Spleen (tissue), 11 donors: ENCODE data around the gene USP7. TPM values are rescaled to one million over a fixed set of nuclear protein-coding genes. Genes with fewer than 3 reads are reported as not detected.
A peak's percentile ranks its signal among the peaks of the same experiment; 100 is the strongest.
"Not testable (repeated sequence)": the region's sequence is repeated elsewhere in the genome, so short reads cannot be mapped to it uniquely, and the experiment has no call there.

Experiments
- DNase-seq: peaks from one replicate; pipeline ENCODE4 v3.0.0-alpha.2; 2020
- H3K27ac ChIP-seq, 8 donors: fragments of 200-600 bp; sonication (generic) in 7 of 8; 1 replicate in 4 of 8; 2 replicates in 4 of 8; pipeline versions ENCODE4 v1.5.0 to v1.8.0; 2016 to 2021; ENCODE audit warnings: inconsistent platforms in 4 of 8, mild to moderate bottlenecking in 4 of 8, moderate library complexity in 1 of 8
- H3K27me3 ChIP-seq, 7 donors: fragments of 200-600 bp; sonication (generic) in 6 of 7; replicated peaks in 1 of 7; 1 replicate in 4 of 7; 2 replicates in 3 of 7; pipeline versions ENCODE4 v1.5.0 to v1.8.0; 2016 to 2021; ENCODE audit warnings: inconsistent platforms in 3 of 7, mild to moderate bottlenecking in 1 of 7
- H3K36me3 ChIP-seq, 6 donors: fragments of 200-600 bp; sonication (generic) in 5 of 6; 1 replicate in 4 of 6; 2 replicates in 2 of 6; pipeline versions ENCODE4 v1.5.0 to v1.8.0; 2016 to 2021; ENCODE audit warnings: inconsistent platforms in 2 of 6
- H3K4me1 ChIP-seq, 6 donors: fragments of 200-600 bp; sonication (generic) in 5 of 6; 1 replicate in 3 of 6; 2 replicates in 3 of 6; pipeline versions ENCODE4 v1.5.0 to v1.8.0; 2016 to 2021; ENCODE audit warnings: inconsistent platforms in 3 of 6
- H3K4me3 ChIP-seq, 8 donors: fragments of 200-600 bp; sonication (generic) in 7 of 8; 1 replicate in 4 of 8; 2 replicates in 4 of 8; pipeline versions ENCODE4 v1.5.0 to v1.8.0; 2016 to 2021; ENCODE audit warnings: inconsistent platforms in 4 of 8, mild to moderate bottlenecking in 4 of 8, moderate library complexity in 2 of 8
- H3K9me3 ChIP-seq, 8 donors: fragments of 200-600 bp; sonication (generic) in 7 of 8; 1 replicate in 4 of 8; 2 replicates in 4 of 8; pipeline versions ENCODE4 v1.5.0 to v1.8.0; 2016 to 2021; ENCODE audit warnings: inconsistent platforms in 4 of 8
- CTCF ChIP-seq, 11 experiments: fragments of 200-600 bp in 7 of 11; fragments of 450-650 bp in 4 of 11; sonication (generic) in 4 of 11; IDR thresholded peaks in 8 of 11; conservative IDR thresholded peaks in 3 of 11; 1 replicate in 7 of 11; 2 replicates in 4 of 11; pipeline versions ENCODE4 v1.4.0 to v1.8.0; 2016 to 2021; ENCODE audit warnings: antibody characterized with exemption in 11 of 11, inconsistent platforms in 4 of 11, mild to moderate bottlenecking in 1 of 11
- POLR2A ChIP-seq, 3 donors: fragments of 450-650 bp; IDR thresholded peaks; one replicate each; pipeline ENCODE4 v1.5.1; 2017; ENCODE audit warnings: antibody characterized with exemption in 3 of 3, mild to moderate bottlenecking in 1 of 3
- POLR2AphosphoS5 ChIP-seq, 3 donors: sonication (generic); formaldehyde crosslinking; IDR thresholded peaks; one replicate each; pipeline ENCODE4 v1.5.1; 2017; ENCODE audit warnings: antibody characterized with exemption in 3 of 3
- WGBS, 5 donors: extraction: QIAGEN DNeasy Blood & Tissue Kit in 3 of 5; methylation state at CpG; one replicate each; pipeline versions ENCODE4 v1.1.5 to v1.1.7; 2013 to 2018; 5-methylcytosine and 5-hydroxymethylcytosine counted together
- intact Hi-C: fragments of 100-400 bp; cut with DNase I; formaldehyde crosslinking; loops from one replicate; pipeline ENCODE4 v1.15.0; 2023; ENCODE audit warnings: low total_unique reads
- polyA plus RNA-seq, 3 donors: library from polyadenylated mRNA; stranded (reverse); fragments of 200-250 nt; gene quantifications; one replicate each; pipeline ENCODE4 v1.2.1, GENCODE V29; 2013
- total RNA-seq, 7 donors: library from RNA; depleted of rRNA in 3 of 7; stranded (reverse); fragments of >200 nt in 3 of 7; fragmentation: NEBNext Ultra II Directional in 4 of 7; extraction: Animal tissue kit (Norgen Biotek cat#: 25700) in 4 of 7; gene quantifications; one replicate each; pipeline versions ENCODE4 v1.1.0 to v1.2.1, GENCODE V29; 2016 to 2021
- donor health status: healthy with polysubstance abuse.
- donor health status: DM: no; HTN: no; CAD: no; lungs with moderate emphysema.
- donor health status: DM: no; HTN: no; CAD: no.
- donor health status: Bipolar disorder and iron deficiency.
- donor health status: healthy.
- donor health status: DM: no; HTN: no; CAD: no.
- donor health status: DM: yes; HTN: yes; CAD: no.

The USP7 gene
- total and polyA plus RNA-seq, 10 donors, result 26.1 to 145 (median 126) TPM

- intact Hi-C loops, result no loop called here
- peaks cover 8 to 33% (median 20%) of the 10 kb centered on the region in 6 donors for H3K4me1 ChIP-seq
- H3K9me3 ChIP-seq, result no peaks in the 10 kb centered on the region
- WGBS, 5 donors, result 37 to 49% (median 44%) methylated on average over 6 of the region's 6 CpGs
- DNase-seq, result no peak
- H3K36me3 ChIP-seq, result no peaks in the 10 kb centered on the region
- no peaks in the 10 kb centered on the region for H3K27me3 ChIP-seq
- H3K27ac ChIP-seq, result no peak overlapping the region
- H3K4me3 ChIP-seq, result no peak overlapping the region
- TF ChIP-seq POLR2AphosphoS5 (IDR thresholded peaks at IDR 0.05), result no peak
- no peak for TF ChIP-seq CTCF (IDR thresholded peaks at IDR 0.05 in 8 of 11, conservative IDR thresholded peaks at IDR 0.05 in 3 of 11)
- no peak for TF ChIP-seq POLR2A (IDR thresholded peaks at IDR 0.05)
These were observed 89.3 kb downstream of the USP7 start for GRCh38 chr16:8874388-8874787.

- intact Hi-C loops, H3K27ac ChIP-seq, H3K9me3 ChIP-seq, H3K4me3 ChIP-seq, DNase-seq, H3K27me3 ChIP-seq, H3K36me3 ChIP-seq: not testable (repeated sequence)
- peaks cover 9 to 37% (median 24%) of the 10 kb centered on the region in 6 donors for H3K4me1 ChIP-seq
- 87 to 97% (median 95%) methylated on average over 7 of the region's 7 CpGs for WGBS, 5 donors
These were observed 89.9 kb downstream of the USP7 start for GRCh38 chr16:8873866-8874195.

DNA sequence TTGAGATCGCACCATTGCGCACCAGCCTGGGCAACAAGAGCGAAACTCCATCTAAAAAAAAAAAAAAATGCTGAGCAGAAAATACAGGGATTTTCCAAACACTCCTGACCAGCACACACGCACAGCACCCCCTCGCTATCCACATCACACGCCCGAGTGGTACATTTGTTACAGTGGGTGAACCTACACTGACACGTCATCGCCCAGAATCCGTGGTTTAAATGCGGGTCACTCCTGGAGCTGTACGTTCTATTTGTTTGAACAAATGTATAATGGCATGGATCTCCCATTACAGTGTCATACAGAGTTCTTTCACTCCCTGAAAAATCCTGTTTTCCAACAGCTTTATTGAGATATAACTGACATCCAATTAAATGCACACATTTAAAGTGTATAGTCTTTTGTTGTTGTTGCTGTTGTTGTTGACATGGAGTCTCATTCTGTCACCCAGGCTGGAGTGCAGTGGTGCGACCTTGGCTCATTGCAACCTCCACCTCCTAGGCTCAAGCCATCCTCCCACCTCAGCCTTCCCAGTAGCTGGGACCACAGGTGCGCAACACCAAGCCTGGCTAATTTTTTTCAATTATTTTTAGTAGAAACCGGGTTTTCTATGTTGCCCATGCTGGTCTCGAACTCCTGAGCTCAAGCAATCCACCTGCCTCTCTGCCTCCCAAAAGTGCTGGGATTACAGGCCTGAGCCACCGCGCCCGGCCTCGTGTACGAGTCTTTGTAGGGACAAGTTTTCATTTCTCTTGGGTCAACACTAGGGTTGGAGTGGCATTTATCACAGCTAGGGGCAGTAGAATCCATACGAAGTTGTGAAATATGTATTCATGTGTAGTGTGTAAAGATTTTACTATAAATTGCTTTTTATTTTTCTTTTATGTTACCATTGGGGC, 90.5 kb downstream of the USP7 start:
- no peak for DNase-seq
- no peak overlapping the region for H3K4me3 ChIP-seq
- H3K9me3 ChIP-seq, result no peaks in the 10 kb centered on the region
- 86 to 90% (median 88%) methylated on average over 22 of the region's 22 CpGs for WGBS, 5 donors
- intact Hi-C loops, result no loop called here
- H3K4me1 ChIP-seq, result peaks cover 9 to 38% (median 25%) of the 10 kb centered on the region in 6 donors
- H3K27ac ChIP-seq, result no peak overlapping the region
- no peaks in the 10 kb centered on the region for H3K27me3 ChIP-seq
- no peak for TF ChIP-seq POLR2A (IDR thresholded peaks at IDR 0.05)
- TF ChIP-seq POLR2AphosphoS5 (IDR thresholded peaks at IDR 0.05), result no peak
- TF ChIP-seq CTCF (IDR thresholded peaks at IDR 0.05 in 8 of 11, conservative IDR thresholded peaks at IDR 0.05 in 3 of 11), result peak in 2 of 11 experiments; percentile 16 to 19
- H3K36me3 ChIP-seq, result no peaks in the 10 kb centered on the region

DNA sequence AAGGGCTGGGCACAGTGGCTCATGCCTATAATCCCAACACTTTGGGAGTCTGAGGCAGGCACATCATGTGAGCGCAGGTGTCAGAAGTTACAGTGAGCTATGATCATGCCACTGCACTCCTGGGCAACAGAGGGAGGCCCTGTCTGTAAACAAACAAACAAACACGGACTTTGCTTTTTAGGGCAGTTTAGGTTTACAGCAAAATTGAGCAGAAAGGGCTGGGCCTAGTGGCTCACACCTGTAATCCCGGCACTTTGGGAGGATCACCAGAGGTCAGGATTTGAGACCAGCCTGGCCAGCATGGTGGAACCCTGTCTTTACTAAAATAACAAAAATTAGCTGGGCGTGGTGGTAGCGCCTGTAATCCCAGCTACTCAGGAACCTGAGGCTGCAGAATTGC, 91.6 kb downstream of the USP7 start:
- Histone ChIP-seq H3K9me3 (no peaks in the 10 kb centered on the region), H3K4me3 (no peak overlapping the region), H3K36me3 (no peaks in the 10 kb centered on the region), H3K4me1 (peaks cover 13 to 49% (median 36%) of the 10 kb centered on the region in 6 donors), H3K27ac (no peak overlapping the region), H3K27me3 (no peaks in the 10 kb centered on the region)
- TF ChIP-seq POLR2A (IDR thresholded peaks at IDR 0.05) (no peak), POLR2AphosphoS5 (IDR thresholded peaks at IDR 0.05) (no peak), CTCF (IDR thresholded peaks at IDR 0.05 in 8 of 11, conservative IDR thresholded peaks at IDR 0.05 in 3 of 11) (no peak)
- intact Hi-C loops, result no loop called here
- WGBS, 5 donors, result 87 to 94% (median 93%) methylated on average over 5 of the region's 5 CpGs
- DNase-seq, result no peak

DNA sequence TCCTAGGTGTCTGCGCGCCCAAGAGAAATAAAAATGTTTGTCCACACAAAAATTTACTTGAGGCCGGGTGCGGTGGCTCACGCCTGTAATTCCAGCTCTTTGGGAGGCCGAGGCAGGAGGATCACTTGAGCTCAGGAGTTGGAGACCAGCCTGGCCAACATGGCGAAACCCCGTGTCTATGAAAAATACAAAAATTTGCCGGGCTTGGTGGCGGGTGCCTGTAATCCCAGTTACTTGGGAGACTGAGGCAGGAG, 93.8 kb downstream of the USP7 start:
- Histone ChIP-seq H3K27ac (peak overlapping the region in 1 of 8 donors; percentile 94), H3K4me1 (peaks cover 18 to 71% (median 58%) of the 10 kb centered on the region in 6 donors), H3K4me3 (peak overlapping the region in 1 of 8 donors; percentile 75)
- intact Hi-C loops, result loop anchor here (5.0 kb wide), 2 partner anchors 73 to 193 kb away; partner anchors contain the start of genes PMM2 and TMEM186
- not testable (repeated sequence) for H3K9me3 ChIP-seq, DNase-seq, H3K27me3 ChIP-seq, H3K36me3 ChIP-seq
- 96 to 98% (median 97%) methylated on average over 10 of the region's 10 CpGs for WGBS, 5 donors
